NCI-H2227 (cell line): ENCODE measurements around the gene MOB3B.
"Not testable (repeated sequence)": the region's sequence is repeated elsewhere in the genome, so short reads cannot be mapped to it uniquely, and the experiment has no call there.

Experiments used
- DNase-seq: peaks from one replicate; lab custom pipeline; 2025; ENCODE audit not compliant: unreplicated experiment; lab: John Stamatoyannopoulos, UW

Gene MOB3B

GRCh38 chr9:27426511-27427271 lies 102.9 kb downstream of the MOB3B start:
- no peak for DNase-seq

- DNase-seq: no peak
These were observed 103.6 kb downstream of the MOB3B start for GRCh38 chr9:27425827-27426510.

- no peak for DNase-seq
These were observed 105.5 kb downstream of the MOB3B start for GRCh38 chr9:27423915-27424710.

- no peak for DNase-seq
These were observed 107.3 kb downstream of the MOB3B start for GRCh38 chr9:27422279-27422834.

- no peak for DNase-seq
These were observed 108.0 kb downstream of the MOB3B start for GRCh38 chr9:27421577-27421976.

- not testable (repeated sequence) for DNase-seq
These were observed 110.1 kb downstream of the MOB3B start for GRCh38 chr9:27419558-27419957.

GRCh38 chr9:27414220-27414761 lies 115.3 kb downstream of the MOB3B start:
- no peak for DNase-seq

- no peak for DNase-seq
These were observed 115.9 kb downstream of the MOB3B start for GRCh38 chr9:27413511-27414219.

- no peak for DNase-seq
These were observed 116.7 kb downstream of the MOB3B start for GRCh38 chr9:27412963-27413362.

- DNase-seq: no peak
These were observed 117.5 kb downstream of the MOB3B start for GRCh38 chr9:27412081-27412480.

- DNase-seq: no peak
These were observed 121.1 kb downstream of the MOB3B start for GRCh38 chr9:27408482-27408881.

- DNase-seq: no peak
These were observed 121.6 kb downstream of the MOB3B start for GRCh38 chr9:27408001-27408400.

GRCh38 chr9:27407491-27407890 lies 122.1 kb downstream of the MOB3B start:
- no peak for DNase-seq

- DNase-seq: no peak
These were observed 125.0 kb downstream of the MOB3B start for GRCh38 chr9:27404661-27405060.

GRCh38 chr9:27402626-27403025 lies 127.0 kb downstream of the MOB3B start:
- no peak for DNase-seq

GRCh38 chr9:27400334-27400880 lies 129.2 kb downstream of the MOB3B start:
- DNase-seq: no peak

- DNase-seq: no peak
These were observed 130.5 kb downstream of the MOB3B start for GRCh38 chr9:27398982-27399653.

- DNase-seq: no peak
These were observed 133.1 kb downstream of the MOB3B start for GRCh38 chr9:27396495-27396894.

GRCh38 chr9:27395484-27395921 lies 134.1 kb downstream of the MOB3B start:
- no peak for DNase-seq

GRCh38 chr9:27394826-27395201 lies 134.8 kb downstream of the MOB3B start:
- no peak for DNase-seq
